ENCODE measurements around the gene LIF.

LIF gene

DNA sequence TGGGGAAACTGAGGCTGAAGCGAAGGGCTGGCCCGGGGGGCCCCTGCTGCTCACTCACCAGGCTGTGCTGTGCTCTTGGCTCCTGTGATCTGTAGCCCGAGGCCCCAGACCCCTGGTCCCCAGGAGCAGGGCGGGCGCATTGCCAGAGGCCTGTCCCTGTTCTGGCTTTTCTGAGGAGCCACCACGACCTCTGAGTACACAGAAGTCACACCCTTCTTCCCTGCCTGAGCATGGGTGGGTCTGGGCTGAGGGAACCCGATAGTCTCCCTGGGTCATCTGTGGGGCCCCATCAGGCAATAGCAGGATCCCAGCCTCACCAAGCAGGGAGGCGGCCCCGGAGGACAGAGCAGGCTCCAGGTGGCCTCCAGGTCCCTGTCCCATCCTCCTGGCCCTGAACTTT, 37.6 kb upstream of the LIF start:
- no peak for DNase-seq

DNA sequence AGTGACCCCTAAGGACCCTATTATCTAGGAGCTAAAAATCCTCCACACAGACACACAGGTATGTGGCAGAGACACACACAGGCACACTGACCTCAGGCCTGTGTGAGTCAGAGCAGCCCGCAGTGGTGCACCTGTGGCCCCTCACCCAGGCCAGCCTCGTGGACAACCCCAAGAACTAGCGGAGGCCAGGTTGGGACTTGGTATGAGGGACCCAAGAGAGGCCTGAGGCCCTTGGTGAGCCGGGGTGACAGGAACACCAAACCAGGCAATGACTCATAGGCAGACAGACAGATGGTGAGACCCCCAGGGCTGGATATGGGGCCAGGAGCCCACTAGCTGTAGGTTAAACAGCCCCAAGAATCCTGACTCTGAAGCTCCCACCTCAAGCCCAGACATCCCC, 36.8 kb upstream of the LIF start:
- no peak for DNase-seq

DNA sequence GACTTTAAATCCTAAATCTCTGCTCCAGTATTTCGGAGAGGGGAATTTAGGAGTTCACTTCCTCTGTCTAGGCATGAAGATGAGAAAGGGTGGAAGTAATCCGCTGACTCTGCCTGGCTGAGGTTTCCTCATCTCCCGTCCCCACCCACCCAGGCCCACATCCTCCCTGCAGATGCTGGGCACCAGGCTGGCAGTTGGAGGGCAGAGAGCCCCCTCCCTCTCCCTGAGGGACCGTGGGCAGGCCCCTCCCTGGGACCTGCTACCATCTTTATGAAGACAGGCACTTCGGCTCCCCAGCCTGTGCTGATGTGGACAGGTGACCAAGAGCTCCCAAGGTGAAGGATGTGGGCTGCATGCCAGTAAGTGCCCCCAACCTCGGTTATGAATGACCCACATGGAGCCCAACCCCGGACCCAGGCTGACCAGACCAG, 36.1 kb upstream of the LIF start:
- DNase-seq = no peak

DNA sequence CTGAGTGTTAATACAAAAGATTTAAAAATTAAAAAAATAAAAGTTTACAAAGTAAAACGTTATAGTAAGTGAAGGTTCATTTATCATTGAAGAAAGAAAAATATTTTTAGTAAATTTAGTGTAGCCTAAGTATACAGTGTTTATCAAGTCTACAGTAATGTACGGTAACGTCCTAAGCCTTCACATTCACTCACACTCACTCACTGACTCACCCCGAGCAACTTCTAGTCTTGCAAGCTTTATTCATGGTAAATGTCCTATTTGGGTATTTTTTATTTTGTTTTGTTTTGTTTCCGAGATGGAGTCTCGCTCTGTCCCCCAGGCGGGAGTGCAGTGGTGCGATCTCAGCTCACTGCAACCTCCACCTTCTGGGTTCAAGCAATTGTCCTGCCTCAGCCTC, 33.9 kb upstream of the LIF start:
- DNase-seq = no peak

- DNase-seq = no peak
These were observed 33.4 kb upstream of the LIF start for GRCh38 chr22:30279932-30280331.

DNA sequence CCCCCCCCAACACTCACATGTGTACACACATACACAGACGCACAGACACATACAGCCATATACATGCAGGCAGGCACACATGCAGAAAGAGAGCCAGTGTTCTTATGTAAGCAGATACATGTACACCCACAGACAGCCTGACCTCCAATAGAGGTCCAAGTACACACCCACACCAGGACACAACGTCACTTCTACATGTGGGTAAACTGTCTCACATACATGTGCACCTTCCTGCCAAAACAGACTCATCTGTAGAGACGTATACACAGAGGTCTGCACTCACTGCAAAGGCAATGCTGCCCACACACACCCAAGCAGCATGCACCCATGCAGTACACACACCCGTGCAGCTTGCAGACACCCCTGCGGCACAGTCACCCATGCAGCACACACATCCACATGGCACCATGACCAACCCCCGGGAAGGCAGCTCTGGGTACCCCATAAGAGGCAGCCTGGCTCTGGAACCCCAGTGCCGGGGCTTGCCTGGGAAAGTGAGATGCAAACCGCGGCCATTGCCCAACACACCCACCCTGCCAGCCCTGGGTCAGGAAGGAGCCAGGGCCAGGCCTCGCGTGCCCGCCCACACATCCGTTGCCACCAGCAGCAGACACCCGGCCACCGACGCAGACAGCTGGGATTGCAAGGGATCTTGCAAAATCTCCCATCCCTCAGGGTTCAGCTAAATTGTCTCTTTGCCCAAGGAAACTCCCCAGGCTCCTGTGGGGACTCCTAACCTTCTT, 32.7 kb upstream of the LIF start:
- DNase-seq = peak in 1 of 2 donors; percentile 34

GRCh38 chr22:30277547-30278344, 31.2 kb upstream of the LIF start:
- DNase-seq = no peak

DNA sequence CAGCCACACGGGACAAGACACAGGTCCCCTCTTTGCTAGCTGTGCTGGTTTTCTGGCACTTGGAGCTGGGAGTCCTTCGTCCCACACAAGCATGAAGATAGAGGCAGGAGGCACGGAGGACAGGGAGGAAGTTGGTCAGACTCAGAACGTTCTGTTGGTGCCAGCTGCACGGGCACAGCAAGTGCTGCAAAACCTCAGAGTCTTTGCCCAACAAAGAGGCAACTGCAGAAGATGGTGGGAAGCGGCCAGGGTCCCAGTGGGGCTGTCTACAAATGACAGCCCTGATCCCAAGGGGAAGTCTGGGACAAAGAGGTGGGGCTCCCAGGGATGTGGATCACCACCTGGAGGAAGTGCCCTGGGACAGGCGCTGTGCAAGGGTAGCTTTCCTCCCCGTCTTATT, 29.5 kb upstream of the LIF start:
- DNase-seq = no peak

DNA sequence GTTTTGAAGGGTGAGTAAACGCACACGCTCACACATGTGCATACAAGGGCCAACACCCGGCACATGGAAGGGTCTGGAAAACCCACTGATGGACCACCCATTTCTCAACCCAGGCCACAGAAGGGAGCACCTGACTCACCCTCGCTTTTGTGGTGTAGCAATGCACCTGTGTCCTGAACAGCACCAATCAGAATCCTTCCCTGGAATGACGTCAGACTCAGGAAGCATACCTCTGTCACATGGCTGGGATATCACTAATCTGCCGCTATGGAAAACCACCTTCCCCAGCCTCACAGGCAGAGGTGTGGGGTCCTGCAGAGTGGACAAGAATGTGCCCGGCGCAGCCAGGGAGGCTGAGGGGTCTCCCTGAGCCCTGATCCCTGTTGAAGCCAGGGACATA, 29.1 kb upstream of the LIF start:
- DNase-seq = peak; percentile 24 to 61

DNA sequence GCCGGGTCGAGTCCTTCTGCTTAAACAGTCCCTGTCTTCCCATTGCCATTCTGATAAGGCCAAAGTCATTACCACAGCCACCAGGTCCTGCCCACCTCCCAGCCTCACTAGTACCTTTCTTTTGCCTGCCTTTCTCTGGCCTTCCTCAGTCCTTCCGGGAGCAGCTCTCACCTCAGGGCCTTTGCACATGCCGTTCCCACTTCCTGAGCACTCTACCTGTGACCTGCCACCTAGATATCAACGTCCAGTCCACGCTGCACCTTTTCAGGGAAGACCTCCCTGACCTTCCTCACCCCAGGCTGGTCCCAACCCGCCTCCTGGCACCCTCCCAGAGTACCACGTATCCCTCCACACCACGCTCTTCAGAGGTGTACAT, 27.9 kb upstream of the LIF start:
- DNase-seq = no peak

- DNase-seq = no peak
These were observed 27.3 kb upstream of the LIF start for GRCh38 chr22:30273711-30274436.

DNA sequence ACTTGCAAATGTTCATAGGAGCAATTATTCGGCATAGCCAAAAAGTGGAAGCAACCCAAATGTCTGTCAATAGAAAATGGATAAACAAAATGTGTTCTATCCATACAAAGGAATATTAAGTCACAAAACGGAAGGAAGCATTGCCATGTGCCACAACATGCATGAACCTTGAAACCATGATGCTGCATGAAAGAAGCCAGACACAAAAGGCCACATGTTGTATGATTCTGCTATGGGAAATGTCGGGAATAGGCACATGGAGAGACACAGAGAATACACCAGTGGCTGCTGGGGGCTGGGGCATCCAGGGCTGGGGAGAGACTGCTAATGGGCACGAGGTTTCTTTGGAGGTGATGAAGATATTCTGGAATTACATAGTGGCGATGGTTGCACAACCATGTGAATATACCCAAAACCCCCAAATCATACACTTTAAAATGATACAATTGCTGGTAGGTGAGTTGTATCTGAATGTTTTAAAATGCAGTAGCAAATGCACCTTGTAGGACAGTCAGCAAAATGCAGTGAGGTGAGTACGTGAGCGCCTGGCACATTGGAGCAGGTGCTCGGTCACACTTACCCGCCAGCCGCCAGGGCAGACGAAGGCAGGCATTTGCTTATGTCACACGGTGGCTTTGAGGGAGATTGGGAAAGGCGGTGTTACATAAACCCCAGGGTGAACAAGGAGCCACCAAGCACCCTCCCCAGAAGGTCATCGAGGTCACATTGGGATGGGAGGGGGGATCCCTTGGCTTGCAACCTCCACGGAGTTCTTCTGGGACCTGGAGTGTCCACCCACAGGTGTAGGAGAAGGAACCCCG, 26.4 kb upstream of the LIF start:
- peak in 1 of 2 donors; percentile 37 for DNase-seq

DNA sequence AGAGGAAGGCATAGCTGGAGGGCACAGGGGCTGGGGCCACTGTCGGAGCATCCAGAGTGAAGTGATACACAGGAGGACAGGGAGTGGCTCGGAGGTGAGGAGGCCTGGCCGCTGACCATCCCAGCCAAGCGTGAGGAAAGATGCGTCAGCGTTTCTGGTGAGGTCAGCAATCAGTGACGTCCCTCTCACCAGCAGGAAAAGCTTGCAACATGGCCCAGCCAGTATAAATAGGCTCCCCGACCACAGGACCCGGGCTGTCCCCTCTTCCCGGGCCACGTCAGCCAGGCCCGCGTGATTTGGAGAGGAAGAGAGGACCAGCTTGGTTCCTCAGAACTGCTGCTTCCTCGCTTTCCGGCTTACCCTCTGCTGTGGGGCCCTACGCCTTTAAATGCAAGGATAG, 24.3 kb upstream of the LIF start:
- DNase-seq = peak; percentile 40 to 85

- no peak for DNase-seq
These were observed 21.8 kb upstream of the LIF start for GRCh38 chr22:30268331-30268730.

- DNase-seq = peak; percentile 79 to 87
These were observed 21.1 kb upstream of the LIF start for GRCh38 chr22:30267382-30268302.

GRCh38 chr22:30266445-30267381, 20.2 kb upstream of the LIF start, which contains the start of gene OSM:
Gene OSM, minus strand, starts transcription at chr22:30266851. Its CDS starts 52 bp downstream, at chr22:30266799.
- peak; percentile 87 to 89 for DNase-seq

GRCh38 chr22:30265823-30266444, 19.4 kb upstream of the LIF start:
- peak; percentile 89 for DNase-seq

- no peak for DNase-seq
These were observed 18.7 kb upstream of the LIF start for GRCh38 chr22:30265131-30265720.

DNA sequence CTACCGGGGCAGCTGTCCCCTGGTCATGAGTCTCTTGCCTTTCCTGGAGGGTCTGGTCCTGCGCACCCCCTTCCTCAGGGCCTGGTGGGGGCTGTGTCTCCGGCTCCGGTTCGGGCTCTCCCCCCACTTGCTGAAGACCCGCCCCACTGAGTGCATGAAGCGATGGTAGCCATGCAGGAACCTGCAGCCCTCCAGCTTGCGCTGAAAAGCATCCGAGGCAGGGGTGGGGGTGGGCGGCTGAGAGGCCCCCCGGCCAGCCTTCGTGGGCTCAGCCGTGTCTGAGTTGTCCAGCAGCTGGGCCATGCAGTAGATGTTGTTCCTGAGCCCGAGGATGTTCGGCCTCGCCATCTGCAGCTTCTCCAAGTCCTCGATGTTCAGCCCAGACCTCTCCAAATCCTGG, 17.3 kb upstream of the LIF start:
- no peak for DNase-seq

All from CD4-positive, alpha-beta T cell treated with Interferon alpha-2 for 1 hour (primary cell).